GM19467 (cell line): Measurements from ENCODE around the gene TTLL4.

Experiments
- ATAC-seq: cut with Tn5 transposase; IDR thresholded peaks from one replicate; pipeline ENCODE4 v1.9.1; 2021; ENCODE audit warnings: mild to moderate bottlenecking, moderate library complexity; ENCODE audit not compliant: unreplicated experiment

The TTLL4 gene

GRCh38 chr2:218782528-218782844 is 71.9 kb downstream of the TTLL4 start:
- no peak for ATAC-seq

DNA sequence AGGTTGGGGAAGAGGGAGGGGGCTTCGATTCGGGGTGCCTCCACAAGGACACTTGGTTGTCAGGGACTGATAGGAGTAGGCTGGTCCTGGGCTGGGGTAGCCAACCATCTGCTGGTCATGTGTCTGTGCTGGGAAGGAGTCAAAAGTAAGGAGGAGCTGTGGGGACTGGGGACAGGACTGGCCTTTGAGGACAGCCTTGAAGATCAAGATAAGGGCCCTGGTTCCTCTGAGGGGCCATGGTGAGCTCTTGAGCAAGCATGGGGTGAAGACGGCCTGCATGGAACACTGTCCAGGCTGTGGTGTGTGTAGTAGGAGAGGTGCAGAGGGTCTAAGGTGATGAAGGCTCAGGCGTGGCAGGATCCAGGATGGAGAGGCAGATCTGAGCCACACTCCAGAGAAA is 73.1 kb downstream of the TTLL4 start:
- ATAC-seq = no peak

DNA sequence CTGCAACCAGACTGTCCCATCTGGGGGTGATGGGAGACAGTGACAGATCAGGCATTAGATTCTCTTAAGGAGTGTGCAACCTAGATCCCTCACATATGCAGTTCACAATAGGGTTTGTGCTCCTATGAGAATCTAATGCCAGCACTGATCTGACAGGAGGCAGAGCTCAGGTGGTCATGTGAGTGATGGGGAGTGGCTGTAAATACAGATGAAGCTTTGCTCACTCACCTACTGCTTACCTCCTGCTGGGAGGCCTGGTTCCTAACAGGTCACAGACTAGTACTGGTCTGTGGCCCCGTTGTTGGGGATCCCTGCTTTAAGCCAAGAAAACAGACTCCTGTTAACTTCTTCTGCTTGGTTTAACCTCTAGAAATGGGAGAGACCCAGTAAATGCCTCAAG is 74.5 kb downstream of the TTLL4 start:
- ATAC-seq = no peak

GRCh38 chr2:218786133-218786532 is 75.5 kb downstream of the TTLL4 start:
- ATAC-seq = no peak

GRCh38 chr2:218788529-218789255 is 78.1 kb downstream of the TTLL4 start:
- ATAC-seq = no peak

GRCh38 chr2:218792433-218792832 is 81.8 kb downstream of the TTLL4 start:
- no peak for ATAC-seq

- ATAC-seq = no peak
These were observed 86.1 kb downstream of the TTLL4 start for GRCh38 chr2:218796691-218797090.

GRCh38 chr2:218798767-218799504 is 88.3 kb downstream of the TTLL4 start:
- no peak for ATAC-seq

DNA sequence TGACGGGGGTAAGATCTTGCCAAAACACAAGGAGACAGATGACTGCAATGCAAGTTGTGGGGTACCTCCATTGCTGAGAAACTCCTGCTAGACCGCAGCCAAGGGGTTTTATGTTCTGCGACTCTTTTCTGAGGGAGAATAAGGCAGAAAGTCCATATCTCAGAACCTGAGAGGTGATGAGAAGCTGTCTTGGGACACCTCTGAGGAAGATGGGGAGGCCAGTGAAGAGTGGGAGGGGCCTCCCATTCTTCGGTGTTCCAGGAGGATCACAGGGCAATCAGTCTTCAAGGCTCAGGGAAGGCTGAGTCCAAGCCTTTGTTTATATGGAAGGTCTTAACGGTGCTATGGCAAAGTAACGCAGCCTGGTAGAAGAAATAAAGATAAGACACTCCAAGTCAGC is 89.4 kb downstream of the TTLL4 start:
- ATAC-seq = no peak

GRCh38 chr2:218802386-218802994 is 91.9 kb downstream of the TTLL4 start:
- ATAC-seq = no peak

DNA sequence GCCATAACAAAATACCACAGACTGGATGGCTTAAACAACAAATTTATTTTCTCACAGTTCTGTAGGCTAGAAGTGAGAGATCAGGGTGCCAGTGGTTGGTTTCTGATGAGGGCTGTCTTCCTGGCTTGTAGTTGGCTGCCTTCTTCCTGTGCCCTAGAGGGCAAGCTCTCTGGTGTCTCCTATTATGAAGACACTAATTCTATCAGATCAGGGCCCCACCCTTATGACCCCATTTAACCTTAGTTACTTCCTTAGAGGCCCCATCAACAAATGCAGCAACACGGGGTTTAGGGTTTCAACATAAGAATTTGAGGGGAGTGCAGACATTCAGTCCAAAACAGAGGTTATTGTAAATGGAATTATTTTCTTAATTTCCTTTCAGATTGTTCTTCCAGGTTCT is 94.2 kb downstream of the TTLL4 start:
- no peak for ATAC-seq
